ENCODE measurements around the gene ZNF638. TPM values are rescaled to one million over a fixed set of nuclear protein-coding genes. Genes with fewer than 3 reads are reported as not detected.

Gene ZNF638
- total and polyA plus RNA-seq, 2 of the 8 experiments (the other 6 are each of a cell fraction or from before 2014, with no cell fraction given) = 45.3 to 143 TPM

DNA sequence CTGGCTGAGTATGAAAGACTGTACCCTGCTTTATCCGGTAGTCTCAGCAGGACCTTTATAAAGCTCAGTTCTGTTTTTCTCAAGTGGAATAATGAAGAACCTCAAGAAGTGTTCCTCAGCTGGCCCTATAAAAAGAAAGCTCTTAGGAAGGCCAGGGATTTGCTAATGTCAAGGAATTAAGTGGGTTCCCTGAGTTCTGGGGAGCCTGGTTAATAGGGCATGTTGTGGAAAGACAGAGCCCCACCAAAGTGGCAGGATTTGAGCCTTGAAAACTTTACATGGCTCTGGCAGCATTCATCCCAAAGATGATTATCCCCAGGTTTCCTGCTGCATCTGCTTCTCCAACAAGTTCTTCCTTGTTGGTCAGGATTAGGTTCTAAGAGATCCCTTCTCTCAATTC lies 114.9 kb downstream of the ZNF638 start:
- no peak overlapping the region for H2BK5ac ChIP-seq (ENCODE audit: low read depth, low read length)
- ChIA-PET POLR2A (ENCODE audit: partially characterized antibody) (no interaction called here), CTCF (ENCODE audit: partially characterized antibody) (interaction anchor here (1.1 to 21.6 kb wide), 8 partner anchors 9 to 265 kb away, joined by 3 to 211 read pairs (median 4); no protein-coding TSS in a partner anchor)
- H3K4me2 ChIP-seq (ENCODE audit: insufficient read depth in 1 of 2, low read depth in 2 of 2, low read length in 2 of 2) = no peak overlapping the region
- H3K9me3 ChIP-seq (ENCODE audit: insufficient read depth in 2 of 2, low read depth in 1 of 2, low read length in 1 of 2) = no peaks in the 10 kb centered on the region
- H2BK12ac ChIP-seq (ENCODE audit: low read depth, low read length) = no peak overlapping the region
- no peaks in the 10 kb centered on the region for H3K23me2 ChIP-seq (ENCODE audit: low read depth, low read length)
- no peaks in the 10 kb centered on the region for H3K79me1 ChIP-seq (ENCODE audit: low read depth, low read length)
- H2BK120ac ChIP-seq (replicated peaks; ENCODE audit: low read depth, low read length) = no peak overlapping the region
- no peaks in the 10 kb centered on the region for H3K79me2 ChIP-seq (ENCODE audit: control insufficient read depth in 1 of 2, insufficient read depth in 2 of 2, low read length in 2 of 2)
- H3K18ac ChIP-seq (ENCODE audit: extremely low read depth, low read length) = no peak overlapping the region
- no peak overlapping the region for H4K5ac ChIP-seq (ENCODE audit: insufficient read length, low read depth, low read length)
- no peak overlapping the region for H3K56ac ChIP-seq (replicated peaks; ENCODE audit: insufficient read length, low read depth, low read length)
- no peak overlapping the region for H3K27ac ChIP-seq (ENCODE audit: low read depth, low read length)
- no peak overlapping the region for H3K4me3 ChIP-seq (ENCODE audit: extremely low read depth in 1 of 4, insufficient read depth in 2 of 4, low read depth in 3 of 4, low read length in 4 of 4)
- no peak overlapping the region for H4K91ac ChIP-seq (replicated peaks; ENCODE audit: insufficient read length, low read length)
- no peak for TF ChIP-seq HDAC2 (IDR thresholded peaks at IDR 0.05; ENCODE audit: borderline replicate concordance in 1 of 2, low read depth in 2 of 2, low read length in 2 of 2)
- no peak for TF ChIP-seq TEAD4 (IDR thresholded peaks at IDR 0.05; ENCODE audit: low read depth, low read length)
- no peak for TF ChIP-seq RNF2 (IDR thresholded peaks at IDR 0.05; ENCODE audit: borderline replicate concordance, low read depth, low read length, missing control alignments, poor library complexity, severe bottlenecking)
- TF ChIP-seq SAP30 (IDR thresholded peaks at IDR 0.05; ENCODE audit: insufficient read depth, insufficient replicate concordance, low read length) = no peak
- TF ChIP-seq MAFK (IDR thresholded peaks at IDR 0.05; ENCODE audit: low read depth, low read length) = no peak
- no peak for TF ChIP-seq GTF2F1 (IDR thresholded peaks at IDR 0.05; ENCODE audit: borderline replicate concordance, low read depth, low read length)
- no peak for TF ChIP-seq POLR2AphosphoS5 (IDR thresholded peaks at IDR 0.05; ENCODE audit: low read depth, low read length)
- no peak for TF ChIP-seq JUND (IDR thresholded peaks at IDR 0.05; ENCODE audit: low read length)
- no peak for TF ChIP-seq YY1 (IDR thresholded peaks at IDR 0.05; ENCODE audit: low read depth, low read length)
- no peak for TF ChIP-seq CHD2 (IDR thresholded peaks at IDR 0.05; ENCODE audit: low read length)
- TF ChIP-seq CBX5 (IDR thresholded peaks at IDR 0.05; ENCODE audit: low read depth, low read length) = no peak
- TF ChIP-seq CREB1 (IDR thresholded peaks at IDR 0.05) = no peak
- TF ChIP-seq, protein P1, sequence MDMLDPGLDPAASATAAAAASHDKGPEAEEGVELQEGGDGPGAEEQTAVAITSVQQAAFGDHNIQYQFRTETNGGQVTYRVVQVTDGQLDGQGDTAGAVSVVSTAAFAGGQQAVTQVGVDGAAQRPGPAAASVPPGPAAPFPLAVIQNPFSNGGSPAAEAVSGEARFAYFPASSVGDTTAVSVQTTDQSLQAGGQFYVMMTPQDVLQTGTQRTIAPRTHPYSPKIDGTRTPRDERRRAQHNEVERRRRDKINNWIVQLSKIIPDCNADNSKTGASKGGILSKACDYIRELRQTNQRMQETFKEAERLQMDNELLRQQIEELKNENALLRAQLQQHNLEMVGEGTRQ (IDR thresholded peaks at IDR 0.05; ENCODE audit: low read length) = no peak
- H4K8ac ChIP-seq (ENCODE audit: extremely low read depth, insufficient read depth, low read length) = no peak overlapping the region
- H4K20me1 ChIP-seq (replicated peaks in 1 of 2; ENCODE audit: control insufficient read depth in 1 of 2, insufficient read depth in 2 of 2, low read length in 2 of 2) = no peaks in the 10 kb centered on the region
- no peak overlapping the region for H3K4ac ChIP-seq (replicated peaks; ENCODE audit: insufficient read length, low read depth, low read length)
- DNase-seq (ENCODE audit: low read depth in 1 of 2, low spot score in 2 of 2) (no peak), FAIRE-seq (no peak)
- no peak overlapping the region for H3K14ac ChIP-seq (ENCODE audit: insufficient read length)
- H3K4me1 ChIP-seq (replicated peaks in 1 of 4; ENCODE audit: control insufficient read depth in 3 of 4, insufficient read depth in 4 of 4, low read length in 3 of 4) = no peaks in the 10 kb centered on the region
- no peak overlapping the region for H3K23ac ChIP-seq (ENCODE audit: insufficient read length)
- no peak overlapping the region for H3K9ac ChIP-seq (replicated peaks in 1 of 4; ENCODE audit: extremely low read depth in 1 of 4, low read depth in 3 of 4, low read length in 3 of 4)
- no peak overlapping the region for H2AK5ac ChIP-seq (ENCODE audit: low read depth, low read length)
- H2BK15ac ChIP-seq (ENCODE audit: low read length) = no peak overlapping the region
- H3K27me3 ChIP-seq (replicated peaks in 1 of 4; ENCODE audit: control insufficient read depth in 3 of 4, extremely low read depth in 1 of 4, insufficient read depth in 3 of 4, low read length in 3 of 4) = no peaks in the 10 kb centered on the region; a peak in 1 of 7 replicates
- no peaks in the 10 kb centered on the region for H3K36me3 ChIP-seq (ENCODE audit: control insufficient read depth in 2 of 4, insufficient read depth in 4 of 4, low read length in 3 of 4)
- no peak overlapping the region for H2BK20ac ChIP-seq (ENCODE audit: low read length)
- no peak overlapping the region for H2AFZ ChIP-seq (ENCODE audit: low read length)
- WGBS, 2 experiments (ENCODE audit: extremely low coverage in 1 of 2, insufficient coverage in 1 of 2, insufficient read length in 1 of 2, insufficient replicate concordance in 2 of 2, low coverage in 1 of 2, low lambda C conversion rate in 2 of 2, missing lambda C conversion rate in 1 of 2) = 84% methylated on average over 1 of the region's 1 CpG; no CpG with 5 or more reads in 1 of the 2 experiments

Data from H1 (cell line).